SU-DHL-6 (cell line): ENCODE measurements around the gene KLK4.

Source experiments
- H2AFZ ChIP-seq: fragments of 200-600 bp; sonication (generic); 2 replicates; pipeline ENCODE4 v1.6.1; 2014; ENCODE audit warnings: low read depth, mild to moderate bottlenecking, moderate library complexity, mixed read lengths, antibody characterized with exemption, low read length; ENCODE audit not compliant: severe bottlenecking
- H3F3A ChIP-seq: fragments of 200-600 bp; shearing (Covaris generic); 2 replicates; pipeline ENCODE4 v1.6.0; 2016; ENCODE audit warnings: antibody characterized with exemption, mild to moderate bottlenecking; ENCODE audit not compliant: insufficient read depth
- H3K27ac ChIP-seq: fragments of 200-600 bp; sonication (generic); 2 replicates; pipeline ENCODE4 v1.5.1; 2016; ENCODE audit warnings: low read depth, mild to moderate bottlenecking, low read length, moderate library complexity, mixed read lengths
- H3K27me3 ChIP-seq: fragments of 200-600 bp; sonication (generic), shearing (Covaris generic); 2 replicates; pipeline ENCODE4 v1.6.0; 2014; ENCODE audit warnings: mild to moderate bottlenecking, low read length
- H3K36me3 ChIP-seq: fragments of 200-600 bp; sonication (generic); 2 replicates; pipeline ENCODE4 v1.6.1; 2014; ENCODE audit warnings: mild to moderate bottlenecking, low read length, mixed read lengths
- H3K4me2 ChIP-seq: fragments of 300-600, 200-600 bp; shearing (Covaris generic), sonication (generic); 2 replicates; pipeline ENCODE4 v1.6.0; 2014; ENCODE audit warnings: low read length, low read depth, mild to moderate bottlenecking; ENCODE audit not compliant: poor library complexity, severe bottlenecking
- H3K4me3 ChIP-seq: fragments of 200-600 bp; sonication (generic); 2 replicates; pipeline ENCODE4 v1.5.1; 2014; ENCODE audit warnings: antibody characterized with exemption, low read length, mild to moderate bottlenecking, mixed read lengths; ENCODE audit not compliant: insufficient read depth, poor library complexity, severe bottlenecking
- H3K79me2 ChIP-seq: fragments of 200-600 bp; sonication (generic); 2 replicates; pipeline ENCODE4 v1.6.1; 2014; ENCODE audit warnings: mild to moderate bottlenecking, low read length, moderate library complexity; ENCODE audit not compliant: insufficient read depth
- H3K9ac ChIP-seq: fragments of 200-600 bp; sonication (generic); 2 replicates; pipeline ENCODE4 v1.7.0; 2014; ENCODE audit warnings: mild to moderate bottlenecking, low read length
- H3K9me2 ChIP-seq: fragments of 200-600 bp; sonication (generic); replicated peaks from 2 replicates; pipeline ENCODE4 v1.6.1; 2014; ENCODE audit warnings: low read length; ENCODE audit not compliant: insufficient read depth
- H3K9me3 ChIP-seq: fragments of 200-600 bp; sonication (generic); 2 replicates; pipeline ENCODE4 v1.6.1; 2014; ENCODE audit warnings: low read length, mixed read lengths; ENCODE audit not compliant: insufficient read depth
- H4K20me1 ChIP-seq: fragments of 200-600 bp; sonication (generic); 2 replicates; pipeline ENCODE4 v1.6.1; 2014; ENCODE audit warnings: low read depth, mild to moderate bottlenecking, antibody characterized with exemption, low read length, moderate library complexity, mixed read lengths
- CTCF ChIP-seq: fragments of 200-600 bp; sonication (generic); IDR thresholded peaks from one replicate; pipeline ENCODE4 v1.5.1; 2017; ENCODE audit warnings: antibody characterized with exemption, mild to moderate bottlenecking, low read length, moderate library complexity; ENCODE audit not compliant: insufficient read depth, poor library complexity, severe bottlenecking
- EZH2phosphoT487 ChIP-seq: fragments of 200-600 bp; sonication (generic), shearing (Covaris generic); conservative IDR thresholded peaks from 2 replicates; pipeline ENCODE4 v1.6.1; 2018; ENCODE audit warnings: mild to moderate bottlenecking, antibody characterized with exemption, low read length, moderate library complexity, mixed read lengths

Gene KLK4

GRCh38 chr19:50880241-50880640 is 31.0 kb downstream of the KLK4 start:
- Histone ChIP-seq H3K4me2 (no peak overlapping the region), H3K36me3 (no peaks in the 10 kb centered on the region), H2AFZ (no peak overlapping the region), H3K9me2 (no peaks in the 10 kb centered on the region), H3K79me2 (no peaks in the 10 kb centered on the region), H3K27me3 (no peaks in the 10 kb centered on the region; the same call in 1 of the 2 replicates), H3K27ac (no peak overlapping the region), H3F3A (no peaks in the 10 kb centered on the region), H3K9me3 (no peaks in the 10 kb centered on the region), H3K9ac (no peak overlapping the region), H4K20me1 (no peaks in the 10 kb centered on the region), H3K4me3 (no peak overlapping the region)
- no peak for TF ChIP-seq EZH2phosphoT487
- no peak for TF ChIP-seq CTCF

- Histone ChIP-seq H3K36me3 (no peaks in the 10 kb centered on the region), H3K9me3 (no peaks in the 10 kb centered on the region), H3K4me3 (no peak overlapping the region), H3K27ac (no peak overlapping the region), H3K27me3 (no peaks in the 10 kb centered on the region; the same call in 1 of the 2 replicates), H3K79me2 (no peaks in the 10 kb centered on the region), H3F3A (no peaks in the 10 kb centered on the region), H2AFZ (no peak overlapping the region), H3K9ac (no peak overlapping the region), H3K9me2 (no peaks in the 10 kb centered on the region), H4K20me1 (no peaks in the 10 kb centered on the region), H3K4me2 (no peak overlapping the region)
- TF ChIP-seq EZH2phosphoT487 (no peak), CTCF (no peak)
These were observed 32.3 kb downstream of the KLK4 start for GRCh38 chr19:50878851-50879250.

- Histone ChIP-seq H3K4me2 (no peak overlapping the region), H3F3A (no peaks in the 10 kb centered on the region), H3K9me2 (no peaks in the 10 kb centered on the region), H3K27ac (no peak overlapping the region), H2AFZ (no peak overlapping the region), H3K4me3 (no peak overlapping the region), H3K27me3 (no peaks in the 10 kb centered on the region; the same call in 1 of the 2 replicates), H3K79me2 (no peaks in the 10 kb centered on the region), H3K9ac (no peak overlapping the region), H3K9me3 (no peaks in the 10 kb centered on the region), H3K36me3 (no peaks in the 10 kb centered on the region), H4K20me1 (no peaks in the 10 kb centered on the region)
- no peak for TF ChIP-seq EZH2phosphoT487
- TF ChIP-seq CTCF, result no peak
These were observed 33.9 kb downstream of the KLK4 start for GRCh38 chr19:50877338-50877737.
